ENCODE data around the gene INSYN2A.
A peak's percentile ranks its signal among the peaks of the same experiment; 100 is the strongest.

Gene INSYN2A

DNA sequence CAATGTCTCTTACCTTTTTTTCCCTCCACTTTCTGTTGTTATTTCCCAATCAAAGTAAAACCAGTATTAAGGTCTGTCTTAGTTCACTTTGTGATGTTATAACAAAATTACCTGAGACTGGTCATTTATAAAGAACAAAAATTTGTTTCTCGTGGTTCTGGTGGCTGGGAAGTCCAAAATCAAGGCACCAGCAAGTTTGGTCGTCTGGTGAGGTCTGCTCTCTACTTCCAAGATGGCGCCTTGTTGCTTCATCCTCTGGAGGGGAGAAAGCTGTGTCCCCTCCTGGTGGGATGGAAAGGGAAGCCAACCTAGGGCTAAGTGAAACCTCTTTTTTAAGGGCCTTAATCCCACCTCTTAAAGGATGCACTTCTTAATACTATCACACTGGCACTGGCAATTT lies 22.3 kb upstream of the INSYN2A start:
- no peak overlapping the region for H3K4me3 ChIP-seq (ENCODE audit: low read length)
- peaks cover 2% of the 10 kb centered on the region; the same call in 1 of the 2 replicates for H3K4me1 ChIP-seq (ENCODE audit: control insufficient read depth, insufficient read depth, low read length)
- WGBS (ENCODE audit: insufficient coverage, insufficient read length), result no CpG with 5 or more reads among the region's 3 CpGs
- H3K36me3 ChIP-seq (ENCODE audit: control insufficient read depth, insufficient read depth, low read length), result no peaks in the 10 kb centered on the region
- no peak for DNase-seq (ENCODE audit: low read depth, low spot score)
- no peaks in the 10 kb centered on the region for H3K27me3 ChIP-seq (ENCODE audit: control insufficient read depth, insufficient read depth, low read length)
- H3K9me3 ChIP-seq (ENCODE audit: control insufficient read depth, insufficient read depth, low read length), result no peaks in the 10 kb centered on the region
- H3K27ac ChIP-seq (ENCODE audit: low read length), result no peak overlapping the region

GRCh38 chr10:127216786-127217185 lies 20.4 kb upstream of the INSYN2A start:
- no peak for DNase-seq (ENCODE audit: low read depth, low spot score)
- no CpG with 5 or more reads among the region's 3 CpGs for WGBS (ENCODE audit: insufficient coverage, insufficient read length)
- Histone ChIP-seq H3K4me3 (ENCODE audit: low read length) (no peak overlapping the region), H3K27me3 (ENCODE audit: control insufficient read depth, insufficient read depth, low read length) (no peaks in the 10 kb centered on the region), H3K9me3 (ENCODE audit: control insufficient read depth, insufficient read depth, low read length) (no peaks in the 10 kb centered on the region), H3K27ac (ENCODE audit: low read length) (no peak overlapping the region), H3K4me1 (ENCODE audit: control insufficient read depth, insufficient read depth, low read length) (peaks cover 2% of the 10 kb centered on the region; the same call in 1 of the 2 replicates), H3K36me3 (ENCODE audit: control insufficient read depth, insufficient read depth, low read length) (no peaks in the 10 kb centered on the region)

GRCh38 chr10:127216274-127216673 lies 19.9 kb upstream of the INSYN2A start:
- WGBS (ENCODE audit: insufficient coverage, insufficient read length), result no CpG with 5 or more reads among the region's 5 CpGs

GRCh38 chr10:127215866-127216265 lies 19.5 kb upstream of the INSYN2A start:
- no CpG with 5 or more reads among the region's 4 CpGs for WGBS (ENCODE audit: insufficient coverage, insufficient read length)

More at GRCh38 chr10:127216274-127216673, 19.9 kb upstream of the INSYN2A start:
- H3K4me3 ChIP-seq (ENCODE audit: low read length), result no peak overlapping the region
- H3K9me3 ChIP-seq (ENCODE audit: control insufficient read depth, insufficient read depth, low read length), result no peaks in the 10 kb centered on the region
- no peak overlapping the region for H3K27ac ChIP-seq (ENCODE audit: low read length)
- no peaks in the 10 kb centered on the region for H3K36me3 ChIP-seq (ENCODE audit: control insufficient read depth, insufficient read depth, low read length)
- peaks cover 2% of the 10 kb centered on the region; the same call in 1 of the 2 replicates for H3K4me1 ChIP-seq (ENCODE audit: control insufficient read depth, insufficient read depth, low read length)
- no peaks in the 10 kb centered on the region for H3K27me3 ChIP-seq (ENCODE audit: control insufficient read depth, insufficient read depth, low read length)
- DNase-seq (ENCODE audit: low read depth, low spot score), result no peak

GRCh38 chr10:127210936-127211466 lies 14.6 kb upstream of the INSYN2A start:
- Histone ChIP-seq H3K9me3 (ENCODE audit: control insufficient read depth, insufficient read depth, low read length) (no peaks in the 10 kb centered on the region), H3K27ac (ENCODE audit: low read length) (no peak overlapping the region), H3K4me3 (ENCODE audit: low read length) (no peak overlapping the region), H3K36me3 (ENCODE audit: control insufficient read depth, insufficient read depth, low read length) (no peaks in the 10 kb centered on the region), H3K4me1 (ENCODE audit: control insufficient read depth, insufficient read depth, low read length) (peaks cover 7% of the 10 kb centered on the region; the same call in 1 of the 2 replicates), H3K27me3 (ENCODE audit: control insufficient read depth, insufficient read depth, low read length) (no peaks in the 10 kb centered on the region)
- DNase-seq (ENCODE audit: low read depth, low spot score), result no peak
- no CpG with 5 or more reads among the region's 7 CpGs for WGBS (ENCODE audit: insufficient coverage, insufficient read length)

More at GRCh38 chr10:127215866-127216265, 19.5 kb upstream of the INSYN2A start:
- no peaks in the 10 kb centered on the region for H3K27me3 ChIP-seq (ENCODE audit: control insufficient read depth, insufficient read depth, low read length)
- H3K9me3 ChIP-seq (ENCODE audit: control insufficient read depth, insufficient read depth, low read length), result no peaks in the 10 kb centered on the region
- no peaks in the 10 kb centered on the region for H3K36me3 ChIP-seq (ENCODE audit: control insufficient read depth, insufficient read depth, low read length)
- DNase-seq (ENCODE audit: low read depth, low spot score), result no peak
- no peak overlapping the region for H3K4me3 ChIP-seq (ENCODE audit: low read length)
- H3K4me1 ChIP-seq (ENCODE audit: control insufficient read depth, insufficient read depth, low read length), result peaks cover 2% of the 10 kb centered on the region; the same call in 1 of the 2 replicates
- no peak overlapping the region for H3K27ac ChIP-seq (ENCODE audit: low read length)

DNA sequence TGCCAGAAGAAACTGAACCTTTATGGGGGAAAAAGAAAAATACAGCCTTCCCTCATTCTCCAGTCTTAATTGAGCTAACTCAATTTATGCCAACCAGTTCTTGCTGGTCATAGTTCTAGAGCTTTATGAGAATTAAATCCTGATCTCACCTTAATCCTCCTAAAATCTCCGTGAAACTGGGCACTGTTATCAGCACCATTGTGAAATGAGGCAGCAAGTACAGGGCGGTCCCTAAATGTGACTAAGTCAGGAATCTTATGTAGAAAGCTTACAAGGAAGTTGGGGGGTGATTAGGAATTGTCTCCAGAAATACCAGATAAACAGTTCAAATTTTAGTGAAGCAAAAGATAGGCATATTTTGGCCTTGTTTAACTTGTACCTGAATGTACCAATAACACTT lies 10.7 kb upstream of the INSYN2A start:
- WGBS (ENCODE audit: insufficient coverage, insufficient read length), result no CpG with 5 or more reads among the region's 2 CpGs
- no peak overlapping the region for H3K27ac ChIP-seq (ENCODE audit: low read length)
- H3K4me3 ChIP-seq (ENCODE audit: low read length), result no peak overlapping the region
- no peaks in the 10 kb centered on the region for H3K9me3 ChIP-seq (ENCODE audit: control insufficient read depth, insufficient read depth, low read length)
- no peaks in the 10 kb centered on the region for H3K27me3 ChIP-seq (ENCODE audit: control insufficient read depth, insufficient read depth, low read length)
- no peak for DNase-seq (ENCODE audit: low read depth, low spot score)
- H3K4me1 ChIP-seq (ENCODE audit: control insufficient read depth, insufficient read depth, low read length), result peaks cover 5% of the 10 kb centered on the region; the same call in 1 of the 2 replicates
- no peaks in the 10 kb centered on the region for H3K36me3 ChIP-seq (ENCODE audit: control insufficient read depth, insufficient read depth, low read length)

- WGBS (ENCODE audit: insufficient coverage, insufficient read length), result 100% methylated on average over 3 of the region's 7 CpGs
- Histone ChIP-seq H3K9me3 (ENCODE audit: control insufficient read depth, insufficient read depth, low read length) (no peaks in the 10 kb centered on the region), H3K27ac (ENCODE audit: low read length) (no peak overlapping the region), H3K4me1 (ENCODE audit: control insufficient read depth, insufficient read depth, low read length) (no peaks in the 10 kb centered on the region), H3K4me3 (ENCODE audit: low read length) (no peak overlapping the region), H3K27me3 (ENCODE audit: control insufficient read depth, insufficient read depth, low read length) (no peaks in the 10 kb centered on the region), H3K36me3 (ENCODE audit: control insufficient read depth, insufficient read depth, low read length) (no peaks in the 10 kb centered on the region)
- DNase-seq (ENCODE audit: low read depth, low spot score), result no peak
These were observed 6.7 kb upstream of the INSYN2A start for GRCh38 chr10:127203067-127203466.

DNA sequence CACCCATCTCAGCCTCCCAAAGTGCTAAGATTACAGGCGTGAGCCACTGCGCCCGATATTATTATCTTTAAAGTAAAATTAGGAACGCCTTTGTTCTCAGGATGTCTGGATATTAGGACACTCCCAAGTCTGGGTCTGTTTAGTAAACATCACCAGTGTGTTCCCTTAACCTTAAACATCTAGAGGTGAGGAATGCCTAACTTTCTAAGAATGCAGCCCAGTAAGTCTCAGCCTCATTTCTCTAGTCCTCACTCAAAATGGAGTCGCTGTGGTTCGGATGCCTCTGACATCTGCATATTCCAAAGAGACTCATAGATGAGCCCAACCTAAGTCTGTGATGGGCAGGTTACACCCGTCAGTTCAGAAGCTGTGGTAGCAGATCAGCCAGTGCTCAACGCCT lies 4.3 kb upstream of the INSYN2A start:
- peaks cover 3% of the 10 kb centered on the region; the same call in 1 of the 2 replicates for H3K4me1 ChIP-seq (ENCODE audit: control insufficient read depth, insufficient read depth, low read length)
- H3K27ac ChIP-seq (ENCODE audit: low read length), result no peak overlapping the region
- H3K36me3 ChIP-seq (ENCODE audit: control insufficient read depth, insufficient read depth, low read length), result no peaks in the 10 kb centered on the region
- no peaks in the 10 kb centered on the region; the same call in 1 of the 2 replicates for H3K27me3 ChIP-seq (ENCODE audit: control insufficient read depth, insufficient read depth, low read length)
- no CpG with 5 or more reads among the region's 8 CpGs for WGBS (ENCODE audit: insufficient coverage, insufficient read length)
- no peaks in the 10 kb centered on the region for H3K9me3 ChIP-seq (ENCODE audit: control insufficient read depth, insufficient read depth, low read length)
- no peak for DNase-seq (ENCODE audit: low read depth, low spot score)
- no peak overlapping the region for H3K4me3 ChIP-seq (ENCODE audit: low read length)

GRCh38 chr10:127198721-127199120 lies 2.3 kb upstream of the INSYN2A start:
- Histone ChIP-seq H3K9me3 (ENCODE audit: control insufficient read depth, insufficient read depth, low read length) (no peaks in the 10 kb centered on the region), H3K27me3 (ENCODE audit: control insufficient read depth, insufficient read depth, low read length) (peaks cover 5% of the 10 kb centered on the region; the same call in 1 of the 2 replicates), H3K4me1 (ENCODE audit: control insufficient read depth, insufficient read depth, low read length) (peaks cover 3% of the 10 kb centered on the region; the same call in 1 of the 2 replicates), H3K27ac (ENCODE audit: low read length) (no peak overlapping the region), H3K36me3 (ENCODE audit: control insufficient read depth, insufficient read depth, low read length) (no peaks in the 10 kb centered on the region), H3K4me3 (ENCODE audit: low read length) (no peak overlapping the region)
- WGBS (ENCODE audit: insufficient coverage, insufficient read length), result no CpG with 5 or more reads among the region's 2 CpGs
- no peak for DNase-seq (ENCODE audit: low read depth, low spot score)

- no peak overlapping the region for H3K27ac ChIP-seq (ENCODE audit: low read length)
- WGBS (ENCODE audit: insufficient coverage, insufficient read length), result no CpG with 5 or more reads among the region's 5 CpGs
- no peak overlapping the region for H3K4me3 ChIP-seq (ENCODE audit: low read length)
- H3K27me3 ChIP-seq (ENCODE audit: control insufficient read depth, insufficient read depth, low read length), result peaks cover 5% of the 10 kb centered on the region; the same call in 1 of the 2 replicates
- H3K9me3 ChIP-seq (ENCODE audit: control insufficient read depth, insufficient read depth, low read length), result no peaks in the 10 kb centered on the region
- no peak for DNase-seq (ENCODE audit: low read depth, low spot score)
- H3K36me3 ChIP-seq (ENCODE audit: control insufficient read depth, insufficient read depth, low read length), result no peaks in the 10 kb centered on the region
- H3K4me1 ChIP-seq (ENCODE audit: control insufficient read depth, insufficient read depth, low read length), result peaks cover 3% of the 10 kb centered on the region; the same call in 1 of the 2 replicates
These were observed 1.9 kb upstream of the INSYN2A start for GRCh38 chr10:127198307-127198706.

- no peak for DNase-seq (ENCODE audit: low read depth, low spot score)
- Histone ChIP-seq H3K36me3 (ENCODE audit: control insufficient read depth, insufficient read depth, low read length) (no peaks in the 10 kb centered on the region), H3K27me3 (ENCODE audit: control insufficient read depth, insufficient read depth, low read length) (peaks cover 5% of the 10 kb centered on the region; the same call in 1 of the 2 replicates), H3K4me1 (ENCODE audit: control insufficient read depth, insufficient read depth, low read length) (peaks cover 3% of the 10 kb centered on the region; the same call in 1 of the 2 replicates), H3K4me3 (ENCODE audit: low read length) (peak overlapping the region; percentile 40; the same call in 1 of the 2 replicates), H3K27ac (ENCODE audit: low read length) (no peak overlapping the region), H3K9me3 (ENCODE audit: control insufficient read depth, insufficient read depth, low read length) (no peaks in the 10 kb centered on the region)
- no CpG with 5 or more reads among the region's 5 CpGs for WGBS (ENCODE audit: insufficient coverage, insufficient read length)
These were observed 702 bp upstream of the INSYN2A start for GRCh38 chr10:127197154-127197432.

All from iPS DF 6.9 (cell line).